H1 (cell line): ENCODE data around the gene GPR161. TPM values are rescaled to one million over a fixed set of nuclear protein-coding genes. Genes with fewer than 3 reads are reported as not detected.

Experiments
- CTCF ChIA-PET: fragments of 300-600 bp; sonication (Branson Sonifier 250); formaldehyde crosslinking; loops from one replicate; lab custom pipeline; 2021; ENCODE audit not compliant: partially characterized antibody; lab: Charles Lee
- POLR2A ChIA-PET: fragments of 300-600 bp; sonication (Branson Sonifier 250); formaldehyde crosslinking; loops from one replicate; lab custom pipeline; 2021; ENCODE audit warnings: inconsistent platforms; ENCODE audit not compliant: partially characterized antibody; lab: Charles Lee
- DNase-seq, 2 experiments: peaks; one replicate each; pipeline versions ENCODE4 v3.0.0 to v3.0.0-alpha.2; 2010 to 2022; ENCODE audit warnings: low spot score in 2 of 2, low read depth in 1 of 2, mixed read lengths in 1 of 2
- FAIRE-seq: peaks from 2 replicates; lab custom pipeline; 2011; peaks lifted over from hg19 to GRCh38; lab: Jason Lieb, UNC
- H2AFZ ChIP-seq: 2 replicates; pipeline ENCODE4 v1.8.1; 2012; ENCODE audit warnings: low read length, inconsistent platforms
- H2AK5ac ChIP-seq: 2 replicates; pipeline ENCODE4 v1.6.1; 2013; ENCODE audit warnings: low read depth, low read length
- H2BK120ac ChIP-seq: replicated peaks from 2 replicates; pipeline ENCODE3; 2013; ENCODE audit warnings: low read depth, low read length, inconsistent platforms
- H2BK12ac ChIP-seq: 2 replicates; pipeline ENCODE4 v1.6.1; 2013; ENCODE audit warnings: low read depth, low read length
- H2BK15ac ChIP-seq: 2 replicates; pipeline ENCODE4 v1.6.1; 2013; ENCODE audit warnings: low read length
- H2BK20ac ChIP-seq: 2 replicates; pipeline ENCODE4 v1.6.1; 2013; ENCODE audit warnings: low read length
- H2BK5ac ChIP-seq: 2 replicates; pipeline ENCODE4 v1.6.1; 2013; ENCODE audit warnings: low read depth, low read length
- H3K14ac ChIP-seq: 2 replicates; pipeline ENCODE4 v1.6.1; 2013; ENCODE audit warnings: inconsistent platforms; ENCODE audit not compliant: insufficient read length
- H3K18ac ChIP-seq: 2 replicates; pipeline ENCODE4 v1.6.1; 2013; ENCODE audit warnings: low read length; ENCODE audit errors: extremely low read depth
- H3K23ac ChIP-seq: 2 replicates; pipeline ENCODE4 v1.6.1; 2013; ENCODE audit warnings: inconsistent platforms; ENCODE audit not compliant: insufficient read length
- H3K23me2 ChIP-seq: 2 replicates; pipeline ENCODE4 v1.6.1; 2013; ENCODE audit warnings: low read depth, low read length
- H3K27ac ChIP-seq: 2 replicates; pipeline ENCODE4 v1.6.1; 2011; ENCODE audit warnings: low read depth, low read length, inconsistent platforms
- H3K27me3 ChIP-seq, 4 experiments: replicated peaks in 1 of 4; 1 replicate in 1 of 4; 2 replicates in 3 of 4; pipeline versions ENCODE4 v1.6.1 to v1.8.1; 2011 to 2013; ENCODE audit warnings: low read length in 3 of 4, mild to moderate bottlenecking in 3 of 4, inconsistent platforms in 2 of 4, mixed read lengths in 2 of 4, moderate library complexity in 1 of 4; ENCODE audit not compliant: control insufficient read depth in 3 of 4, insufficient read depth in 3 of 4; ENCODE audit errors: extremely low read depth in 1 of 4
- H3K36me3 ChIP-seq, 4 experiments: 2 replicates each; pipeline versions ENCODE4 v1.6.1 to v1.8.1; 2011 to 2013; ENCODE audit warnings: mild to moderate bottlenecking in 4 of 4, low read length in 3 of 4, moderate library complexity in 2 of 4, control low read depth in 1 of 4, inconsistent platforms in 1 of 4; ENCODE audit not compliant: insufficient read depth in 4 of 4, control insufficient read depth in 2 of 4
- H3K4ac ChIP-seq: replicated peaks from 2 replicates; pipeline ENCODE3; 2013; ENCODE audit warnings: low read length, low read depth, mixed read lengths, inconsistent platforms; ENCODE audit not compliant: insufficient read length
- H3K4me1 ChIP-seq, 4 experiments: replicated peaks in 1 of 4; 1 replicate in 1 of 4; 2 replicates in 3 of 4; pipeline versions ENCODE4 v1.6.1 to v1.8.1; 2011 to 2013; ENCODE audit warnings: low read length in 3 of 4, inconsistent platforms in 2 of 4, mixed read lengths in 1 of 4; ENCODE audit not compliant: insufficient read depth in 4 of 4, control insufficient read depth in 3 of 4
- H3K4me2 ChIP-seq, 2 experiments: 2 replicates each; pipeline versions ENCODE4 v1.6.1 to v1.8.1; 2011 to 2013; ENCODE audit warnings: low read depth in 2 of 2, low read length in 2 of 2, control low read depth in 1 of 2, inconsistent platforms in 1 of 2, mild to moderate bottlenecking in 1 of 2; ENCODE audit not compliant: insufficient read depth in 1 of 2
- H3K4me3 ChIP-seq, 4 experiments: fragments of 200-600, 300-600 bp in 1 of 4; sonication (generic), shearing (Covaris generic), sonication (Bioruptor Twin) in 1 of 4; 2 replicates each; pipeline versions ENCODE4 v1.5.1 to v1.8.1; 2011 to 2016; ENCODE audit warnings: low read length in 4 of 4, low read depth in 3 of 4, control low read depth in 2 of 4, inconsistent platforms in 2 of 4, mild to moderate bottlenecking in 2 of 4, mixed read lengths in 1 of 4, moderate library complexity in 1 of 4; ENCODE audit not compliant: insufficient read depth in 2 of 4; ENCODE audit errors: extremely low read depth in 1 of 4
- H3K56ac ChIP-seq: replicated peaks from 2 replicates; pipeline ENCODE3; 2013; ENCODE audit warnings: low read depth, mild to moderate bottlenecking, mixed read lengths, low read length, inconsistent platforms; ENCODE audit not compliant: insufficient read length
- H3K79me1 ChIP-seq: 2 replicates; pipeline ENCODE4 v1.6.1; 2013; ENCODE audit warnings: low read depth, low read length, control low read depth
- H3K79me2 ChIP-seq, 2 experiments: 2 replicates each; pipeline versions ENCODE4 v1.6.1 to v1.8.1; 2012 to 2013; ENCODE audit warnings: low read length in 2 of 2, mild to moderate bottlenecking in 2 of 2, inconsistent platforms in 1 of 2; ENCODE audit not compliant: insufficient read depth in 2 of 2, control insufficient read depth in 1 of 2
- H3K9ac ChIP-seq, 4 experiments: replicated peaks in 1 of 4; 1 replicate in 1 of 4; 2 replicates in 3 of 4; pipeline versions ENCODE4 v1.6.1 to v1.8.1; 2011 to 2013; ENCODE audit warnings: low read depth in 3 of 4, low read length in 3 of 4, control low read depth in 2 of 4, mild to moderate bottlenecking in 2 of 4, moderate library complexity in 2 of 4, inconsistent platforms in 1 of 4; ENCODE audit errors: extremely low read depth in 1 of 4
- H3K9me3 ChIP-seq, 2 experiments: 2 replicates each; pipeline versions ENCODE4 v1.6.1 to v1.8.1; 2012 to 2013; ENCODE audit warnings: mild to moderate bottlenecking in 2 of 2, moderate library complexity in 2 of 2, control low read depth in 1 of 2, inconsistent platforms in 1 of 2, low read depth in 1 of 2, low read length in 1 of 2, mixed read lengths in 1 of 2; ENCODE audit not compliant: insufficient read depth in 2 of 2
- H4K20me1 ChIP-seq, 2 experiments: replicated peaks in 1 of 2; 2 replicates each; pipeline versions ENCODE3 to v1.8.1; 2011 to 2013; ENCODE audit warnings: inconsistent platforms in 2 of 2, low read length in 2 of 2, mild to moderate bottlenecking in 1 of 2; ENCODE audit not compliant: insufficient read depth in 2 of 2, control insufficient read depth in 1 of 2
- H4K5ac ChIP-seq: 2 replicates; pipeline ENCODE4 v1.6.1; 2013; ENCODE audit warnings: low read length, low read depth, mixed read lengths, inconsistent platforms; ENCODE audit not compliant: insufficient read length
- H4K8ac ChIP-seq: 2 replicates; pipeline ENCODE4 v1.8.0; 2013; ENCODE audit warnings: mild to moderate bottlenecking, moderate library complexity, low read length, inconsistent platforms; ENCODE audit not compliant: insufficient read depth; ENCODE audit errors: extremely low read depth
- H4K91ac ChIP-seq: replicated peaks from 2 replicates; pipeline ENCODE3; 2013; ENCODE audit warnings: low read length, mixed read lengths, inconsistent platforms; ENCODE audit not compliant: insufficient read length
- BRCA1 ChIP-seq: IDR thresholded peaks from 2 replicates; pipeline ENCODE4 v1.6.1; 2012; ENCODE audit warnings: low read depth, low read length, improper control_type of control experiment
- CEBPB ChIP-seq: IDR thresholded peaks from 2 replicates; pipeline ENCODE4 v1.6.1; 2012; ENCODE audit warnings: low read depth, low read length
- CHD2 ChIP-seq: IDR thresholded peaks from 2 replicates; pipeline ENCODE4 v1.6.1; 2012; ENCODE audit warnings: low read length, improper control_type of control experiment
- JUND ChIP-seq: IDR thresholded peaks from 2 replicates; pipeline ENCODE4 v1.6.1; 2011; ENCODE audit warnings: mild to moderate bottlenecking, improper control_type of control experiment, low read length
- KDM5A ChIP-seq: fragments of 200-600 bp; IDR thresholded peaks from 2 replicates; pipeline ENCODE4 v1.7.1; 2012; ENCODE audit warnings: mild to moderate bottlenecking, low read length, inconsistent platforms, mixed read lengths
- MAFK ChIP-seq: IDR thresholded peaks from 2 replicates; pipeline ENCODE4 v1.6.1; 2012; ENCODE audit warnings: low read depth, mild to moderate bottlenecking, improper control_type of control experiment, low read length
- MAX ChIP-seq: IDR thresholded peaks from 2 replicates; pipeline ENCODE4 v1.6.1; 2012; ENCODE audit warnings: inconsistent platforms
- NANOG ChIP-seq: IDR thresholded peaks from 2 replicates; pipeline ENCODE4 v1.6.1; 2011; ENCODE audit warnings: low read length, low read depth, mild to moderate bottlenecking, inconsistent platforms; ENCODE audit not compliant: insufficient read depth, poor library complexity, severe bottlenecking
- POLR2AphosphoS5 ChIP-seq: IDR thresholded peaks from 2 replicates; pipeline ENCODE4 v1.6.1; 2011; ENCODE audit warnings: low read depth, low read length
- RFX5 ChIP-seq: IDR thresholded peaks from 2 replicates; pipeline ENCODE4 v1.6.1; 2011; ENCODE audit warnings: low read depth, low read length, improper control_type of control experiment, borderline replicate concordance
- SAP30 ChIP-seq: fragments of 300-600 bp; sonication (generic); IDR thresholded peaks from 2 replicates; pipeline ENCODE4 v1.7.1; 2012; ENCODE audit warnings: low read length, moderate library complexity, mild to moderate bottlenecking, inconsistent platforms; ENCODE audit not compliant: insufficient read depth, insufficient replicate concordance
- SIRT6 ChIP-seq: IDR thresholded peaks from one replicate; pipeline ENCODE4 v1.7.1; 2012; ENCODE audit warnings: low read length, inconsistent platforms
- SP1 ChIP-seq: IDR thresholded peaks from 2 replicates; pipeline ENCODE4 v1.6.1; 2011; ENCODE audit warnings: low read depth, low read length
- SP2 ChIP-seq: IDR thresholded peaks from 2 replicates; pipeline ENCODE4 v1.6.1; 2012; ENCODE audit warnings: mild to moderate bottlenecking, low read length, inconsistent platforms
- ZNF274 ChIP-seq: IDR thresholded peaks from 2 replicates; pipeline ENCODE4 v1.7.0; 2012; ENCODE audit warnings: low read length, borderline replicate concordance; ENCODE audit errors: extremely low read depth
- WGBS, 2 experiments: shearing (Covaris generic) in 1 of 2; methylation state at CpG; one replicate each; pipeline versions ENCODE4 v1.1.6 to v1.1.7; 2013 to 2015; ENCODE audit warnings: low lambda C conversion rate in 2 of 2, mixed read lengths in 2 of 2, inconsistent platforms in 1 of 2, low coverage in 1 of 2, missing lambda C conversion rate in 1 of 2; ENCODE audit not compliant: insufficient replicate concordance in 2 of 2, insufficient coverage in 1 of 2, insufficient read length in 1 of 2; ENCODE audit errors: extremely low coverage in 1 of 2, missing lambda C conversion rate in 1 of 2; 5-methylcytosine and 5-hydroxymethylcytosine counted together
- polyA plus RNA-seq, 7 experiments: library from polyadenylated mRNA; depleted of rRNA in 3 of 7; stranded (reverse) in 5 of 7; unstranded in 2 of 7; fragments of >200 nt in 5 of 7; fragments of 200-250 nt in 2 of 7; gene quantifications; 1 replicate in 5 of 7; 2 replicates in 1 of 7; 4 replicates in 1 of 7; pipeline versions ENCODE4 v1.2.1 to v1.2.3, GENCODE V29; 2011 to 2013; ENCODE audit warnings: missing spikeins in 2 of 7, mixed read lengths in 2 of 7
- total RNA-seq: library from RNA; stranded (reverse); fragmentation: NEBNext Ultra II Directional; extraction: Animal tissue kit (Norgen Biotek cat#: 25700); gene quantifications from 2 replicates; pipeline ENCODE4 v1.2.1, GENCODE V29; 2021

The GPR161 gene
- total and polyA plus RNA-seq, 2 of the 8 experiments (the other 6 are each of a cell fraction or from before 2014, with no cell fraction given), result 13.7 to 16.8 TPM

GRCh38 chr1:168121401-168122011 is 15.2 kb downstream of the GPR161 start:
- H2AFZ ChIP-seq, result no peak overlapping the region
- no peak overlapping the region for H3K9ac ChIP-seq
- no peak overlapping the region for H4K5ac ChIP-seq
- H2BK12ac ChIP-seq, result no peak overlapping the region
- H3K9me3 ChIP-seq, result peaks cover 0 to 3% of the 10 kb centered on the region in 2 experiments; a peak in 2 of 4 replicates
- H3K4me1 ChIP-seq, result no peaks in the 10 kb centered on the region
- no peak overlapping the region for H4K91ac ChIP-seq
- no peaks in the 10 kb centered on the region for H3K79me2 ChIP-seq
- no peak overlapping the region for H2BK15ac ChIP-seq
- H2BK120ac ChIP-seq, result no peak overlapping the region
- 87% methylated on average over 7 of the region's 7 CpGs; no CpG with 5 or more reads in 1 of the 2 experiments for WGBS, 2 experiments
- peaks cover 0 to 1% of the 10 kb centered on the region in 2 experiments for H4K20me1 ChIP-seq
- no peak overlapping the region for H4K8ac ChIP-seq
- CTCF ChIA-PET, result interaction anchor here (0.8 to 1.8 kb wide), 6 partner anchors 8 to 222 kb away, joined by 3 to 6 read pairs (median 4); no protein-coding TSS in a partner anchor
- H2BK20ac ChIP-seq, result no peak overlapping the region
- no peak overlapping the region for H3K4me3 ChIP-seq
- FAIRE-seq (no peak), DNase-seq (no peak)
- no peak overlapping the region for H3K4me2 ChIP-seq
- H3K23ac ChIP-seq, result no peak overlapping the region
- peaks cover 3% of the 10 kb centered on the region; the same call in 1 of the 2 replicates for H3K79me1 ChIP-seq
- H2AK5ac ChIP-seq, result no peak overlapping the region
- no peak overlapping the region for H3K56ac ChIP-seq
- no peak overlapping the region for H3K27ac ChIP-seq
- H3K4ac ChIP-seq, result no peak overlapping the region
- no peaks in the 10 kb centered on the region; a peak in 1 of 8 replicates for H3K36me3 ChIP-seq
- no peaks in the 10 kb centered on the region for H3K23me2 ChIP-seq
- H3K27me3 ChIP-seq, result no peaks in the 10 kb centered on the region
- H3K14ac ChIP-seq, result no peak overlapping the region
- no peak overlapping the region for H2BK5ac ChIP-seq
- no peak overlapping the region for H3K18ac ChIP-seq
- POLR2A ChIA-PET, result interaction anchor here (0.6 kb wide), 1 partner anchor 160 kb away, joined by 3 read pairs; no protein-coding TSS in a partner anchor
- TF ChIP-seq ZNF274 (no peak), POLR2AphosphoS5 (no peak), MAFK (no peak), NANOG (no peak), KDM5A (no peak), JUND (no peak), SIRT6 (no peak), SP1 (no peak), BRCA1 (no peak), RFX5 (no peak), MAX (no peak), SP2 (no peak), CEBPB (no peak), CHD2 (no peak), SAP30 (no peak)
